Colonic mucosa (tissue), 4 donors: ENCODE measurements around the gene PM20D2. TPM values are rescaled to one million over a fixed set of nuclear protein-coding genes. Genes with fewer than 3 reads are reported as not detected.

Experiments used
- DNase-seq: peaks from one replicate; pipeline ENCODE4 v3.0.0-alpha.2; 2020
- H3K27ac ChIP-seq: fragments of 200-600 bp; one replicate; pipeline ENCODE4 v1.8.0; 2021
- H3K27me3 ChIP-seq: fragments of 200-600 bp; one replicate; pipeline ENCODE4 v1.8.0; 2021
- H3K36me3 ChIP-seq: fragments of 200-600 bp; one replicate; pipeline ENCODE4 v1.8.0; 2021
- H3K4me1 ChIP-seq: fragments of 200-600 bp; one replicate; pipeline ENCODE4 v1.8.0; 2021; ENCODE audit warnings: mild to moderate bottlenecking
- H3K4me3 ChIP-seq: fragments of 200-600 bp; one replicate; pipeline ENCODE4 v1.8.0; 2021
- H3K9ac ChIP-seq, 2 donors: one replicate each; pipeline ENCODE4 v1.7.0; 2013; ENCODE audit warnings: control low read depth in 2 of 2, low read depth in 2 of 2, low read length in 2 of 2
- H3K9me3 ChIP-seq: fragments of 200-600 bp; one replicate; pipeline ENCODE4 v1.8.0; 2021
- intact Hi-C: fragments of 100-400 bp; cut with DNase I; formaldehyde crosslinking; loops from one replicate; pipeline ENCODE4 v1.14.1; 2022
- total RNA-seq, 2 donors: library from RNA; stranded (reverse); fragmentation: NEBNext Ultra II Directional in 1 of 2; extraction: Animal tissue kit (Norgen Biotek cat#: 25700) in 1 of 2; gene quantifications; one replicate each; pipeline ENCODE4 v1.2.1, GENCODE V29; 2021
- TF ChIP-seq, protein P1 (sequence below): fragments of 200-600 bp; IDR thresholded peaks from one replicate; pipeline ENCODE4 v1.8.0; 2022; ENCODE audit warnings: antibody characterized with exemption, mild to moderate bottlenecking
- donor health status: healthy.
- donor health status: DM: no; HTN: no; CAD: no.
- donor health status: DM: no; HTN: no; CAD: no.

The PM20D2 gene, protein sequence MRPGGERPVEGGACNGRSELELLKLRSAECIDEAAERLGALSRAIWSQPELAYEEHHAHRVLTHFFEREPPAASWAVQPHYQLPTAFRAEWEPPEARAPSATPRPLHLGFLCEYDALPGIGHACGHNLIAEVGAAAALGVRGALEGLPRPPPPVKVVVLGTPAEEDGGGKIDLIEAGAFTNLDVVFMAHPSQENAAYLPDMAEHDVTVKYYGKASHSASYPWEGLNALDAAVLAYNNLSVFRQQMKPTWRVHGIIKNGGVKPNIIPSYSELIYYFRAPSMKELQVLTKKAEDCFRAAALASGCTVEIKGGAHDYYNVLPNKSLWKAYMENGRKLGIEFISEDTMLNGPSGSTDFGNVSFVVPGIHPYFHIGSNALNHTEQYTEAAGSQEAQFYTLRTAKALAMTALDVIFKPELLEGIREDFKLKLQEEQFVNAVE
- total RNA-seq: 10 to 100 TPM; 19.2 to 24.2 TPM

DNA sequence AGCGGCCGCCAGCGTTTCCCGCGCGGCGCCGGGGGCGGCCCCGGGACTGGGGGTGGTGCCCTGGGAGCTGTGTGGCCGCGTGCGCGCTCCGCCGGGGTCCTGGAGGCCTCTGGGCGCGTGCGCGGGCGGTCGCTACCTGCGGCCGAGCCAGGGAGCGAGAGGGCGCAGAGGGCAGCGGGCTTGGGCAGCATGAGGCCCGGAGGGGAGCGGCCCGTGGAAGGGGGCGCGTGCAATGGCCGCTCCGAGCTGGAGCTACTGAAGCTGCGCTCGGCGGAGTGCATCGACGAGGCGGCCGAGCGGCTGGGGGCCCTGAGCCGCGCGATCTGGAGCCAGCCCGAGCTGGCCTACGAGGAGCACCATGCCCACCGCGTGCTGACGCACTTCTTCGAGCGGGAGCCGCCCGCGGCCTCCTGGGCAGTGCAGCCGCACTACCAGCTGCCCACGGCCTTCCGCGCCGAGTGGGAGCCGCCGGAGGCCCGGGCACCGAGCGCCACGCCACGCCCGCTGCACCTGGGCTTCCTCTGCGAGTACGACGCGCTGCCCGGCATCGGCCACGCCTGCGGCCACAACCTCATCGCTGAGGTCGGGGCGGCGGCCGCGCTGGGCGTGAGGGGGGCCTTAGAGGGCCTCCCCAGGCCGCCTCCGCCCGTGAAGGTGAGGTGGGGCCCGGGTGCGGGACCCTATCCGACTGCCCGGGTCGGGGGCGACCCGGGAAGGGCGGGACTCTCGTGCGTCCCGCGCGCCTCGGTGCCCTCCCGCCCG, at the start of gene PM20D2:
Gene PM20D2, plus strand, starts transcription at position 100 of the 762 bp plus-strand sequence. Its CDS starts 90 bp downstream, at position 190.
- Histone ChIP-seq H3K27me3 (no peaks in the 10 kb centered on the region), H3K27ac (peak within 1 kb of the TSS; percentile 84), H3K9ac (peak within 1 kb of the TSS; percentile 86 to 88), H3K4me1 (peaks cover 2% of the 10 kb centered on the region), H3K4me3 (peak within 1 kb of the TSS; percentile 91), H3K36me3 (no peaks in the 10 kb centered on the region), H3K9me3 (no peaks in the 10 kb centered on the region)
- intact Hi-C loops: no loop called here
- TF ChIP-seq, protein P1, sequence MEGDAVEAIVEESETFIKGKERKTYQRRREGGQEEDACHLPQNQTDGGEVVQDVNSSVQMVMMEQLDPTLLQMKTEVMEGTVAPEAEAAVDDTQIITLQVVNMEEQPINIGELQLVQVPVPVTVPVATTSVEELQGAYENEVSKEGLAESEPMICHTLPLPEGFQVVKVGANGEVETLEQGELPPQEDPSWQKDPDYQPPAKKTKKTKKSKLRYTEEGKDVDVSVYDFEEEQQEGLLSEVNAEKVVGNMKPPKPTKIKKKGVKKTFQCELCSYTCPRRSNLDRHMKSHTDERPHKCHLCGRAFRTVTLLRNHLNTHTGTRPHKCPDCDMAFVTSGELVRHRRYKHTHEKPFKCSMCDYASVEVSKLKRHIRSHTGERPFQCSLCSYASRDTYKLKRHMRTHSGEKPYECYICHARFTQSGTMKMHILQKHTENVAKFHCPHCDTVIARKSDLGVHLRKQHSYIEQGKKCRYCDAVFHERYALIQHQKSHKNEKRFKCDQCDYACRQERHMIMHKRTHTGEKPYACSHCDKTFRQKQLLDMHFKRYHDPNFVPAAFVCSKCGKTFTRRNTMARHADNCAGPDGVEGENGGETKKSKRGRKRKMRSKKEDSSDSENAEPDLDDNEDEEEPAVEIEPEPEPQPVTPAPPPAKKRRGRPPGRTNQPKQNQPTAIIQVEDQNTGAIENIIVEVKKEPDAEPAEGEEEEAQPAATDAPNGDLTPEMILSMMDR: no peak
- DNase-seq: peak; percentile 75

DNA sequence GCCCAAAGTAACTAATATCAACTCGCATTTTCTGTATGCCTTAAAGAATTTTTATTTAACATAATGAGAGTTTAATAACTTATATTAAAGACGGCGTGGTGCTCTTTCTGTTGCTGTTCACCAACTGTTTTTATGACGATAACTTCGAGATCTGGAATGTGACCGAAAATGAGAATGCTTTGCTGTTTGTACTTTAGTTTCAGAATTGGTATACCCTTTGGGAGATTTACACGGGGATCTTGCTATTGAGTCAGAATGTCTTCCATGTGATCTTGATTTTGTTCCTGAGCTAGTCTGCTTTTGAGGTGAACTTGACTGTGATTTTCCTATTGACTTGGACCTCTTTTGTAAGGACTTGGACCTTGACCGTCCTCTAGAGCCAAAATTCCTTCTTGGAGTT, 47.4 kb upstream of the PM20D2 start:
- no peak for DNase-seq
- intact Hi-C loops: no loop called here
- TF ChIP-seq, protein P1: no peak
- Histone ChIP-seq H3K9ac (no peak overlapping the region), H3K4me3 (no peak overlapping the region), H3K9me3 (no peaks in the 10 kb centered on the region), H3K36me3 (no peaks in the 10 kb centered on the region), H3K27me3 (no peaks in the 10 kb centered on the region), H3K27ac (no peak overlapping the region), H3K4me1 (no peaks in the 10 kb centered on the region)

DNA sequence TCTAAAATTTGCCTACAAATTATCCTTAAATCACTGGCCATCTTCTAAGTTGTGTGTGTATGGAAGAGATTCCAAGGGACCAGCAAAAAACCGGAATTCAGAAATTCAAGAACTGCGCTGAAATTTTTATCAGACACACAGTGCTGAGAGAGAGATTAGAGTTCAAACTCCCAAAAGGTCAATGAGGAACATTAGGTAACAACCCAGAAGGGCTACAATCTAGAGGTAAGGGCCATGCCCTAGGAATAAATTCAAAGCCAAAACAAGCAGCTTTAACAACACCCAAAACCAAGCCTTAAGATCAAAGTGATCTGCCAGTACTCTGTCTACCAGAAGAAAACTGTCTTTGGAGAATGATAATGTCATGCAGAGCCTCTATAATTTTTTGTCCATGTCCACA, 45.7 kb upstream of the PM20D2 start:
- no peak overlapping the region for H3K27ac ChIP-seq

DNA sequence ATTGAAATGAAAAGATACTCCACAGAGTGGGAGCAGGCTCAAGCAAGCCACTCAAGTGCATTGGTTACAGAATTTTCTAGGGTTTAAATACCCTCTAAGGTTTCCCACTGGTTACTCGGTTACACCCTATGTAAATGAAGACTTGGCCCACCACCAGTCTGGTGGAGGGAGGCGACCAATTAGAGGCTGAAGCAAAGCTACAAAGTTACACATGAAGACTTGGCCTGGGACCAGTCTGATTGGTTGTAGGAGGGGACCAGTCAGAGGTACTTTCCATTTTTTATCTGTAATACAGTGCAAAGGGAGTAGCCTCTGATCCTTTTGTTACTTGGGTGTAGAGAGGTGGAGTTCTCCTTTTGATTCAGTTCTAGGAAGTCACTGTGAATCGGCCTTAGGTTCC, 35.6 kb upstream of the PM20D2 start:
- TF ChIP-seq, protein P1: no peak
- H3K4me1 ChIP-seq: no peaks in the 10 kb centered on the region
- H3K9me3 ChIP-seq: no peaks in the 10 kb centered on the region
- H3K4me3 ChIP-seq: no peak overlapping the region
- no peak overlapping the region for H3K27ac ChIP-seq
- no peak overlapping the region for H3K9ac ChIP-seq
- intact Hi-C loops: no loop called here
- H3K36me3 ChIP-seq: no peaks in the 10 kb centered on the region
- H3K27me3 ChIP-seq: no peaks in the 10 kb centered on the region
- DNase-seq: no peak

More for the DNA sequence above, 45.7 kb upstream of the PM20D2 start:
- no peaks in the 10 kb centered on the region for H3K9me3 ChIP-seq
- H3K36me3 ChIP-seq: no peaks in the 10 kb centered on the region
- no peak overlapping the region for H3K9ac ChIP-seq
- DNase-seq: no peak
- H3K4me1 ChIP-seq: no peaks in the 10 kb centered on the region
- intact Hi-C loops: no loop called here
- no peak overlapping the region for H3K4me3 ChIP-seq
- no peaks in the 10 kb centered on the region for H3K27me3 ChIP-seq
- TF ChIP-seq, protein P1: no peak

DNA sequence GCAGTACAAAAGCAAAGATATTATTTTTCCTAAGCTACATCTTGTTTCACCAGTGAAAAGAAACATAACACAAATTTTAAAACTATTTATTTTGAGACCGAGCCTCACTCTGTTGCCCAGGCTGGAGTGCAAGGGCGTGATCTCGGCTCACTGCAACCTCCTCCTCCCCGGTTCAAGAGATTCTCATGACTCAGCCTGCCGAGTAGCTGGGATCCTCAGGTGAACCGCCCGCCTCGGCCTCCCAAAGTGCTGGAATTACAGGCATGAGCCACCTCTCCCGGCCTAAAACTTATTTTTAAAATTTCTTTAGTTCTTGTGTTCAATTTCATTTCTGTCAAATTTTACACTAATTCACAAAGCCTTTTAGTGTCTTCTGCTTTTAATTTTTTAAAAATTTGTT, 33.9 kb upstream of the PM20D2 start:
- no peaks in the 10 kb centered on the region for H3K4me1 ChIP-seq
- no peak overlapping the region for H3K4me3 ChIP-seq
- no peaks in the 10 kb centered on the region for H3K27me3 ChIP-seq
- DNase-seq: no peak
- TF ChIP-seq, protein P1: no peak
- H3K9me3 ChIP-seq: no peaks in the 10 kb centered on the region
- no peak overlapping the region for H3K27ac ChIP-seq
- no peaks in the 10 kb centered on the region for H3K36me3 ChIP-seq
- no peak overlapping the region for H3K9ac ChIP-seq
- intact Hi-C loops: no loop called here
